Urothelium cell line (cell line): ENCODE results near the gene TMEM221.

Experiments used
- DNase-seq: peaks from one replicate; pipeline ENCODE4 v3.0.0; 2011; ENCODE audit warnings: low spot score, mixed read lengths
- FAIRE-seq: peaks from 2 replicates; lab custom pipeline; 2011; peaks lifted over from hg19 to GRCh38; lab: Jason Lieb, UNC

Gene TMEM221

GRCh38 chr19:17448131-17448967, at the start of gene TMEM221:
Gene TMEM221 (minus strand): TSS chr19:17448668. CDS start chr19:17448462, 206 bp downstream.
- DNase-seq: no peak
- FAIRE-seq: no peak

GRCh38 chr19:17497149-17497798, 48.8 kb upstream of the TMEM221 start:
- FAIRE-seq (no peak), DNase-seq (no peak)

- no peak for FAIRE-seq
- DNase-seq: peak; percentile 66
These were observed 48.0 kb upstream of the TMEM221 start for GRCh38 chr19:17496337-17496997.

- DNase-seq (no peak), FAIRE-seq (no peak)
These were observed 47.3 kb upstream of the TMEM221 start for GRCh38 chr19:17495639-17496296.

GRCh38 chr19:17491287-17491686, 42.8 kb upstream of the TMEM221 start:
- DNase-seq (no peak), FAIRE-seq (no peak)

- DNase-seq: no peak
- no peak for FAIRE-seq
These were observed 41.9 kb upstream of the TMEM221 start for GRCh38 chr19:17490411-17490810.

GRCh38 chr19:17489392-17490030, 41.0 kb upstream of the TMEM221 start:
- no peak for FAIRE-seq

GRCh38 chr19:17488593-17489391, 40.3 kb upstream of the TMEM221 start:
- no peak for FAIRE-seq
- no peak for DNase-seq

More at GRCh38 chr19:17489392-17490030, 41.0 kb upstream of the TMEM221 start:
- DNase-seq: no peak

GRCh38 chr19:17487284-17488121, 39.0 kb upstream of the TMEM221 start:
- no peak for DNase-seq
- FAIRE-seq: no peak

- FAIRE-seq (no peak), DNase-seq (no peak)
These were observed 38.2 kb upstream of the TMEM221 start for GRCh38 chr19:17486545-17487240.

GRCh38 chr19:17484520-17485185, 36.2 kb upstream of the TMEM221 start:
- FAIRE-seq (no peak), DNase-seq (no peak)

GRCh38 chr19:17483605-17484002, 35.1 kb upstream of the TMEM221 start:
- DNase-seq: no peak
- no peak for FAIRE-seq

- no peak for FAIRE-seq
These were observed 34.6 kb upstream of the TMEM221 start for GRCh38 chr19:17482877-17483604.

GRCh38 chr19:17481986-17482385, 33.5 kb upstream of the TMEM221 start:
- FAIRE-seq (no peak), DNase-seq (no peak)

More at GRCh38 chr19:17482877-17483604, 34.6 kb upstream of the TMEM221 start:
- DNase-seq: no peak

- no peak for DNase-seq
- no peak for FAIRE-seq
These were observed 30.9 kb upstream of the TMEM221 start for GRCh38 chr19:17479325-17479791.

GRCh38 chr19:17475541-17476115, 27.2 kb upstream of the TMEM221 start:
- DNase-seq (peak; percentile 73), FAIRE-seq (no peak)
